GM18951 (cell line): ENCODE measurements around the gene MYO1D.
"Not testable (repeated sequence)": the region's sequence is repeated elsewhere in the genome, so short reads cannot be mapped to it uniquely, and the experiment has no call there.

Experiments used
- POLR2A ChIP-seq: IDR thresholded peaks from 4 replicates; pipeline ENCODE4 v1.6.1; 2011; ENCODE audit warnings: mild to moderate bottlenecking; ENCODE audit not compliant: insufficient read length, insufficient read depth; ENCODE audit errors: extremely low read depth
- in situ Hi-C: fragments of 300-500 bp; cut with MboI; formaldehyde crosslinking; loops from one replicate; pipeline ENCODE4 v1.12.0; 2022; ENCODE audit warnings: low sequenced_read_pairs, mixed read lengths, inconsistent platforms; ENCODE audit not compliant: unreplicated experiment

MYO1D gene

GRCh38 chr17:32909787-32910369, 33.0 kb upstream of the MYO1D start:
- TF ChIP-seq POLR2A: no peak
- in situ Hi-C loops: no loop called here

DNA sequence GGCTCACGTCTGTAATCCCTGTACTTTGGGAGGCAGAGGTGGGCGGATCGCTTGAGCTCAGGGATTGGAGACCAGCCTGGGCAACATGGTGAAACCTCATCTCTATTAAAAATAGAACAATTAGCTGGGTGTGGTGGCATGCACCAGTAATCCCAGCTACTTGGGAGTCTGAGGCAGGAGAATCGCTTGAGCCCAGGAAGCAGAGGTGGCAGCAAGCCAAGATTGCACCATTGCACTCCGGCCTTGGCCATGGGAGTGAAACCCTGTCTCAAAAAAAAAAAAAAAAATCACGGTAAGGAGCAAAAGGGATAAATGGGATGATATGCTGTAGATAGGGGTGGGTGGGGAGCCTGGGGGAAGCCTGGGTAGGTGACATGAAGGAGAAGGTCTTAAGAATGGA, 30.7 kb upstream of the MYO1D start:
- no peak for TF ChIP-seq POLR2A
- in situ Hi-C loops: no loop called here

GRCh38 chr17:32904891-32905290, 28.0 kb upstream of the MYO1D start:
- no peak for TF ChIP-seq POLR2A
- in situ Hi-C loops: no loop called here

DNA sequence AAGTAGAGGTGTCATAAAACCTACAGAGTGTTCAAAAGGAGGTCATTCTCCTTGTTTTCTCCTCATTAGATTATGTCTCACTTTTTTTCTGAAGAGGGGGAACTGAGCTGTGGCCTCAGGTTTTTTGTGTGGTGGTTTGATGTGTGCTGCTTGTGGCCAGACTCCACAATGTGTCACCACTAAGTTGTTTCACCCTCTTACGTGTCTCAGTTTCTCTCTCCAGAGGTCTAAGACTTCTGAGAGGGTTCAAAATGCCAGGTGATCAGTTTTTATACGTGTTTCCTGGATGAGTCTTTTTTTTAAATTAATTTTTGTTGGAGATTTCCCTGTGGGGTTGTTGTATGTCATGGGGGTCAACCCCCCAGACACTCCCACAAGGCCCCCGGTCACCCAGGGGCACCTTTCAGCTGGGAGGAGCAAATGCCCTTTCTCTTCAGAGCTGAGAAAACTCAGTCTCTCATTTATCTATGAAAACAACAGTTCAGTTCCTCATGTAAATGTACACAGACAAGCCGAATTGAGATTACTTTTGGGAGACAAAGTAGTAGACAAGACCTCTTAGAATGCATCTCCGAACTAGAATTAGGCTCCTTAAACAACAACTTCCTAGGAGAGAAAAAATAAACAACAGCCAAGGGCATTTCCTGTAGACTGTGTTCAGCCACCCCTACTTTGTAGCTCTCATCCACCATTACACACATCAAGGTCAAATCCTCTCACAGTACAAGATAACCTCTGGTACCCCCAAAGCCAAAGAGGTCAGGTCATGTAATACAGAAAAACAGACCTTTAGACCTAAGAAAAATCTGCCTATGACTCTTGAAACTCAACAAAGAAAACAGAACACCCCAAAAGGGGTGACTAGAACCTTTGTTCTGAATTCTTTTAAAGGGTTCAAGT, 27.1 kb upstream of the MYO1D start:
- no peak for TF ChIP-seq POLR2A
- in situ Hi-C loops: no loop called here

DNA sequence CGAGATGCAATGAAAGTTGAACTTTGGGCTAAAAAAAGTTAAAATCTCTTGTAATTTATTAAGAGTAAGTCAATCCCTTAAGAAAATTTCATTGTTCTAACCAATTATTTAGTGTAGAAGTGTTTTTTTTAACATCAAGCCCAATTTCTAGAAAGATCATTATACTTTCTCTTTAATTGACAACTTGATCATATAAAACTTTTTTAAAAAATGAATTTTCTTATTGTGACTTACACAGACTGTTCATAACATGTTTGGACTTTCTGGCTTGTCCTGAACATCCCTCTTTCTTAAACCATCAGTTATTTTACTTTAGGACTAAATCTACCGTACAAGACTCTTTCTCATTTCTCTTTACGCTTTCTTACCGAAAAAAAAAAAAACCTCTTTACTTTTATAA, 24.8 kb upstream of the MYO1D start:
- in situ Hi-C loops: no loop called here
- TF ChIP-seq POLR2A: no peak

DNA sequence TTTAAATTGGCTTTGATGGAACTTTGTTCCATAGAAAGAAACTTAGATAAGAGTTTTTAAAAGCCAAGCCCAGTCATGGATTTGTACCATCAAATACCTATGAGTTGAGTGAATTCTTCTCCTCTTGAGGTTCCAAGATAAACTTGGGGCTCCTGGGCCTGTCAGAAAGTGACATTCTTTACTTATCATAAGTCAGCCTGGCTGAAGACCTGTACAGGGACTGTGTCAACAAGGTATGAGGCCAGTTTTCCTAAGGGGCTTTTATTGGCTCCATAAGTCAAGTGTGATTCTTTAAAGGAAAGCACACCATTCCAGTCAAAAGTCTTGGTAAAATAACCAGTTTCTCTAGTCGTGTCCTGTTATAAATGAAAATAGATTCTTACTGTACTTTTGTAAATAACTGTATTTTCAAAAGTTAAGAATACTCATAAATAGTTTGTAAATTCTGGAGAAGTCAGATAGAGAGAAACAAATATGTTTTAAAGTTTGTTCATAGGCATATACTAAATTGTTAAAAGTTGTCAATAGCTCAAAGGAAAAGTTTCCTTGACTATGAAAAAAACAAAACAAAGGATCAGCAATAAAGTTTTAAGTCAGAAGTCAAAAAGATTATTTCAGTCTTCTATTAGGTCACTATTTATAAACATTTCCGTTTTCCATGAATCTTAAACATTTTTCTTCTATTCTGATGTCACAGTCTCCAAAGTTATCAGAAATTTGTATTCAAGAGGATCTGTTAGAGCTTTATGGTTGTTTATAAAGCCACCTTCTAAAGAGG, 22.5 kb upstream of the MYO1D start:
- TF ChIP-seq POLR2A: no peak
- in situ Hi-C loops: no loop called here

- in situ Hi-C loops: no loop called here
Measured at GRCh38 chr17:32896647-32897258, 19.8 kb upstream of the MYO1D start.

DNA sequence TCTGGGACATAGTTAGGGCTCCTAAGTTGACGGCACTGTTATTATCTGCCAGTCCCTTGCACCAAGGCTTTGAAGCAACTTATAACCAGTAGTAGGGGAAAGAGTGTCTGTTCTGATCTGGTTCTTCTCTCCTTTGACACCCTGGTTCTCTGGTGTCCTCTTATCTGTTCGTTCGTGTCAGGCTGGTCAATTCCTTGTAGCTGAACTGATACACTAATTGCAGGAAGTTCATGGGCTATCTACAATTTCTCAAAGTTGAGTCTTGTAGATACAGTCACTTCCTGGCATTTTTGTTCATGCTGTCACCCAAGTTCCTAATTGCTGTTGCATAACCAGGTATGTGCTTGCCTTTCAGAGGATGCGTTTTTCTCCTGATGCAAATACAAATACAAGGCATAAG, 17.3 kb upstream of the MYO1D start:
- no peak for TF ChIP-seq POLR2A
- in situ Hi-C loops: no loop called here

More at GRCh38 chr17:32896647-32897258, 19.8 kb upstream of the MYO1D start:
- no peak for TF ChIP-seq POLR2A

GRCh38 chr17:32887410-32887809, 10.5 kb upstream of the MYO1D start:
- in situ Hi-C loops: not testable (repeated sequence)

GRCh38 chr17:32886951-32887350, 10.0 kb upstream of the MYO1D start:
- in situ Hi-C loops: not testable (repeated sequence)

GRCh38 chr17:32882734-32883133, 5.8 kb upstream of the MYO1D start:
- no peak for TF ChIP-seq POLR2A
- in situ Hi-C loops: no loop called here

- in situ Hi-C loops: no loop called here
- no peak for TF ChIP-seq POLR2A
Measured at GRCh38 chr17:32882029-32882428, 5.1 kb upstream of the MYO1D start.

DNA sequence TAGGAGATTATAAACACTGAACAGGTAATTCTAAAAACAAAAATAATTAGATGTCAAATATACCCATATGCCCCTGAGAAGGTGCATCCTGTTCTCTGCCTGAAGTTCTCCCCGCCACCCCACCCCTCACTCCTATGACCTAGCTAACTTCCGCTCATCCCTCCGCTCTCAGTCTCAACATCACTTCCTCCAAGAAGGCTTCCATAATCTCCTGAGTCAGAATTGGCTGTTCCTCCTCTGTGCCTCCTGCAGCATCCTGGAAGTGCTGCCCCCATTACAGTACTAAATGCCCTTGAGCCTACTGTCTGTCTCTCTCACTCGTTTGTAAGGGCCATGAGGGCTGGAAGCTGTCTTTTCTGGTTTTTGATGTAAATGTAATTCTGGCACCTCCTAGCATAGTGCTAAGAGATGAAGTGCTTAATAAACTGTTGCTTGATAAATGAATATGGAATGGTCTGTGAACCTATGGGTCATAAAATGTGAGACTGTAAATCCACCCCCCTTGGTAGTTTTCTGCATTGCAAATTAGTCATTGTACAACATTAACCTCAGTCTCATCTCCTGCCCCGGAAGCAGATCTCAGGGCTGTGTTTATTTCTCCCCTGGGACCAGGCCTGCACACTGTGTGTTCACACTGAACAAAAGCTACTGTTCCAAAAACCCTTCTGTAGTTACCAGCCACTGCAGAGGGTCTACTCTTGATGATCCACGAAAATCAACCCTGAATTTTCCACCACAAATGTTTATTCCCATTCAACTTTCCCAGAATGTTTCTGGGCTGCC, 3.9 kb upstream of the MYO1D start:
- in situ Hi-C loops: no loop called here

DNA sequence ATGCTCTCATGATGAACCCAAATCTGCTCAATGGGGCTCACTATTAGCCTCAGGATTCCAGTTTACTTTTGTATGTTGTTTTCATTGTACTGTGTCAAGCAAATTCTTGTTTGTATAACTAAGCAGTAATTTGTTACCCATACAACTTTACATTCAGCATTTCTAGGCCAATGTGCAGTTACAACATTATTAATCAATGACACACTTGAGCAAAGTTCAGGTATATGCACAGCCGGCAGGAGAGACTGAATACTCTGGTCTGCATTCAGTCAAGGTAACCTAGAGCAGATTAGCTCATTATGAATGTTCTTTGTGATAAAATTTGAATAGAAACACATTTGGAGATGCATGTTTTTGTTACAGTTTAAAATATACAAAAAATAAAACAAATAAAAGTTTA, 2.2 kb upstream of the MYO1D start:
- no peak for TF ChIP-seq POLR2A
- in situ Hi-C loops: loop anchor here (10.0 kb wide), 1 partner anchor 94 kb away; no protein-coding TSS in a partner anchor

More for the DNA sequence above, 3.9 kb upstream of the MYO1D start:
- TF ChIP-seq POLR2A: no peak
